Activated gamma-delta T cell treated with anti-CD3 and anti-CD28 coated beads, Interleukin-2, amount 50 U/mL, for 16 hours (primary cell): ENCODE results near the gene SHMT2.

Experiments used
- DNase-seq: peaks from one replicate; pipeline ENCODE4 v3.0.0-alpha.2; 2020; ENCODE audit warnings: low read depth

Gene SHMT2

DNA sequence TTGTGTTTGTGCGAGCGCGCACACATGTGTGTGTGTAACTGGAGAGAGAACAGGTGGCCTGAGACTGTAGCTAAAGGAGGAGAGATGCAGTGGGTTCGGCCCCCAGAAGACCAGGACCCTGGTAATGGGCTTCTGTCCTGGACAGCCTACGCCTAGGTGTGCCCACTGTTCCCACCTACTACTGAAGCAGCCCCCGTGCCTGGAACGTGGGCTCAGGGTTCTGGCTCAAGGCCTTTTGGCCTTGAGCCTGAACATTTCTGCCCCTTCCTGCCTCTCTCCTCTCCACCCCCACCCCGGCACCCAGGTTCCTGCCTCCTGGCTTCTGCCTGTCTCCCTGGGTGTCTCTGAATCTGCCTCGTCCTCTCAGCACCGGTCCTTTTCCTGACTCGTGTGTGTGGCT lies 14.4 kb upstream of the SHMT2 start:
- no peak for DNase-seq

- no peak for DNase-seq
These were observed 13.9 kb upstream of the SHMT2 start for GRCh38 chr12:57215668-57216013.

GRCh38 chr12:57216014-57216911 lies 13.2 kb upstream of the SHMT2 start, which contains the start of gene NXPH4:
NXPH4 (plus strand) TSS chr12:57216794; CDS start chr12:57216970, 176 bp downstream.
- DNase-seq, result no peak

- no peak for DNase-seq
These were observed 12.3 kb upstream of the SHMT2 start for GRCh38 chr12:57216921-57217879.

DNA sequence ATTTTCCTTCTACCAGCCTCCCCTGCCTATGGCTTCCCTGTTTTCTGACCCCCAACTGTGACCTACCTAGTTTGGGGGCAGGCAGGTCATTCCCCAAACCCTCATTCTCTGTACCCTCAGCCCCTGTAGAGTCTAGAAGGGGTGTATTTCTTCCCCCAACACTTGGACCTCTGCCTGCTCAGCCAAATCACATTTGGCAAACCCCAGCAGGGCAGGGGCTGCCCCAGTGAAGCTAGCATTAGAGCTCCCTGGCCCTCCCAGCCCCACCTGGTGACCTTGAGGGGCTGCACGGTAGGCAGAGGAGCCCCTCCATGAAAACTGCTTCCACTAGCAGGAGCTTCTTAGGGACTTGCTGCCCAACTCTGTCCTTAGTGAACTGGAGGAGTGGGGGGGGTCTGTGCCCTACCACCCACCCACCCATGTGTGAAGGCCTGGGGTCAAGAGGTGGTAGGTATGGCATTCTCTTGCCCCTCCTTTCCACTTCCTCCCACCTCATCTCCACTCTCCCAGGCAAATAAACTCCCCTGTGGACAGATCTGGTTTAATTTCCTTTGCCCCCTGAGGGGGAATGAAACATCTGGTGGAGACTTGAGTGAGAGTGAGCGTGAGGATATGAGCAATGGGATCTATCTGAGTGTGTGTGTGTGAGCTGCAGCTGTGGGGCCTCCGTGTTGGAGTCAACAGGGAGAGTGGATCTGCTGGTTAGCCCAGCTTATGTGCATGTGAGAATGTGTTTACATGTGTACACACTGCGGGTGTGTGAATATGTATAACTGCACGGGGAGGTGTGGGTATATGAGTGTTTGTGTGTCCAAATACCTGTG lies 11.3 kb upstream of the SHMT2 start:
- no peak for DNase-seq

GRCh38 chr12:57219205-57219992 lies 10.1 kb upstream of the SHMT2 start:
- DNase-seq, result no peak

- no peak for DNase-seq
These were observed 9.3 kb upstream of the SHMT2 start for GRCh38 chr12:57219993-57220754.

DNA sequence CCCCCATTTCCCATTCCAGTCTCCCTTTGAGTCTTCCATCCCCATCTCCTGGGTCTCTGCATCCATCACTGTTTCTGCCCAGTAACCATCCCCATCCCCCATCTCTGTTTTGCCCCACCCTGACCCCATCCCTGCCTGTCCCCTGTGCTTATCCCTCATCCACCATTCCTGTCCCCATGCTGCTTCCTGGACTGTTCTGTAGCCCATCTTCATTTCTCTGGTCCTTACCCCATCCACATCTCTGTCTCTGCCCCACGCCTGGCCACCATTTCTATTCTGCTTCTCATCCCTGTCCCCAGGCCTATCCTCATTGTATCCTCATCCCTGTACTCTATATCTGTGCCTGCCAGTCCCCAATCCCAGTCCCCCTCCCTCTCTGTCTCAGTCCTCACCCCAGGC lies 8.7 kb upstream of the SHMT2 start:
- no peak for DNase-seq

- DNase-seq, result no peak
These were observed 8.2 kb upstream of the SHMT2 start for GRCh38 chr12:57221169-57221917.

GRCh38 chr12:57222286-57223190 lies 7.0 kb upstream of the SHMT2 start:
- no peak for DNase-seq

- DNase-seq, result peak; percentile 56
These were observed 6.0 kb upstream of the SHMT2 start for GRCh38 chr12:57223191-57224165.

GRCh38 chr12:57224278-57224972 lies 5.1 kb upstream of the SHMT2 start:
- DNase-seq, result no peak

- no peak for DNase-seq
These were observed 4.4 kb upstream of the SHMT2 start for GRCh38 chr12:57224973-57225679.

GRCh38 chr12:57225680-57226210 lies 3.8 kb upstream of the SHMT2 start:
- DNase-seq, result no peak

DNA sequence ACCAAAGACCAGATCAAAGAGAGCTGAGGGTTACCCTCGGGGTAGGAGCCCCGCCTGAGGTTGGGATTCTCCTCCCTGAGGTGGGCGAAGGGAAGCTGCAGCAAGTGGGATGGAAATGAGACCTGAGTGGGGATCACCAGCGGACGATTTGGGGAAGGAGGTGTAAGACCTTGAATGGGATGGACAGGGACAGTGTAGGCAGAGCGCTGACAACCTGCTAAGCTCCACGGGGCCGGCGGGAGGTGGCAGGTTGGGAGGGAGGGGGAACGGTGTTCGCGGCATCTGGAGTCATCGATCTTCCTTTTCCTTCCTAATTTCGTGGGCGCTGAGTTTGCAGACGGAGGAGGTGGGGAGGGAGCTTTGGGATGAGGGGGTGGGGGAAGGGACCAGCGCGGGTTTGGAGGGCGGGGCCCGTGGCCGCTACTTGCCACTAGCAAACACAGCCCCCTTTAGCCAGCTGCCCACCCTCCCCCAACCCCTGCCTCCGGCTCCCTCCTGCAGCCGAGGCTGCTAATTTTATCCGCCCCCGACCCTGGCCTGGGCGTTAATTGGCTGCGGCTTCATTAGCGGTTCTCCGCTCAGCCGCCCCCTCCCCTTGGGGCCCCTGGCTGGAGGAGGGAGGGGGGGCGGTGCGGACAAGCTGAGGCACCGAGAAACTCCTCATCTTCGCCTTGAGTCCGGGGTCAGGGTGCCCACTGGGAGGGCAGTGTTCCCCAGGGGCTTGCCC lies 2.8 kb upstream of the SHMT2 start:
- DNase-seq, result no peak
